ENCODE results near the gene ARMC8.

- no peak for TF ChIP-seq CTCF (IDR thresholded peaks at IDR 0.05; ENCODE audit: insufficient read depth, low read length)
- TF ChIP-seq POLR2AphosphoS5 (IDR thresholded peaks at IDR 0.05; ENCODE audit: low read depth), result no peak
- no peak for TF ChIP-seq REST (IDR thresholded peaks at IDR 0.05; ENCODE audit: insufficient replicate concordance, low read depth)
- no peak for TF ChIP-seq GABPA (IDR thresholded peaks at IDR 0.05; ENCODE audit: low read depth)
These were observed 51.6 kb downstream of the ARMC8 start for GRCh38 chr3:138238711-138239110.

Measured in HL-60 (cell line).